ENCODE results near the gene MPP3.

DNA sequence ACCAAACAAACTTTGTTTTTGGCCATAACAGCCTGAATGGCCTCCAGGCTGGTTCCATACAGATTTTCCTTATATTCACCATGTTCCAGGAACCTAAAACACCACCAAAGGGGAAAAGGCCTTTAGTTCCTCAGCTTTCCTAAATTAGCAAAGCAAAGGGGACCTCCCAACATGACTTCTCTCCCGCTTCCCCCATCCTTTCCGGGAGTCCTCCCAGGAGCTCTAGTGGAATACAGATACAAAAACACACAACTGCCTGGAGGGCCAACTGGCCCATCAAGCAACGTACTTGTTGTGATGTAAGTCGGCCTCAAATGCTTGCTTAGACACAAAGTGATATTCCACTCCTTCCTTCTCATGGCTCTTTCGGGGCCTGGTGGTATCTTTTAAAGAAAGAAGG, 22.1 kb downstream of the MPP3 start:
- TF ChIP-seq, protein P1, sequence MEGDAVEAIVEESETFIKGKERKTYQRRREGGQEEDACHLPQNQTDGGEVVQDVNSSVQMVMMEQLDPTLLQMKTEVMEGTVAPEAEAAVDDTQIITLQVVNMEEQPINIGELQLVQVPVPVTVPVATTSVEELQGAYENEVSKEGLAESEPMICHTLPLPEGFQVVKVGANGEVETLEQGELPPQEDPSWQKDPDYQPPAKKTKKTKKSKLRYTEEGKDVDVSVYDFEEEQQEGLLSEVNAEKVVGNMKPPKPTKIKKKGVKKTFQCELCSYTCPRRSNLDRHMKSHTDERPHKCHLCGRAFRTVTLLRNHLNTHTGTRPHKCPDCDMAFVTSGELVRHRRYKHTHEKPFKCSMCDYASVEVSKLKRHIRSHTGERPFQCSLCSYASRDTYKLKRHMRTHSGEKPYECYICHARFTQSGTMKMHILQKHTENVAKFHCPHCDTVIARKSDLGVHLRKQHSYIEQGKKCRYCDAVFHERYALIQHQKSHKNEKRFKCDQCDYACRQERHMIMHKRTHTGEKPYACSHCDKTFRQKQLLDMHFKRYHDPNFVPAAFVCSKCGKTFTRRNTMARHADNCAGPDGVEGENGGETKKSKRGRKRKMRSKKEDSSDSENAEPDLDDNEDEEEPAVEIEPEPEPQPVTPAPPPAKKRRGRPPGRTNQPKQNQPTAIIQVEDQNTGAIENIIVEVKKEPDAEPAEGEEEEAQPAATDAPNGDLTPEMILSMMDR (IDR thresholded peaks at IDR 0.05) = no peak
- TF ChIP-seq POLR2AphosphoS5 (IDR thresholded peaks at IDR 0.05) (no peak), POLR2A (IDR thresholded peaks at IDR 0.05) (no peak), EP300 (IDR thresholded peaks at IDR 0.05) (no peak)

Data from upper lobe of left lung (tissue), 4 donors.